GM20000 (cell line): ENCODE data around the gene EPHB6.

Source experiments
- DNase-seq: peaks from one replicate; pipeline ENCODE4 v3.0.0; 2012; ENCODE audit warnings: low spot score
- CTCF ChIP-seq: IDR thresholded peaks from 2 replicates; pipeline ENCODE4 v1.5.1; 2012; ENCODE audit warnings: mild to moderate bottlenecking, control low read depth; ENCODE audit errors: extremely low read depth, missing control alignments

EPHB6 gene

GRCh38 chr7:142875456-142875855, 20.6 kb downstream of the EPHB6 start:
- no peak for TF ChIP-seq CTCF

DNA sequence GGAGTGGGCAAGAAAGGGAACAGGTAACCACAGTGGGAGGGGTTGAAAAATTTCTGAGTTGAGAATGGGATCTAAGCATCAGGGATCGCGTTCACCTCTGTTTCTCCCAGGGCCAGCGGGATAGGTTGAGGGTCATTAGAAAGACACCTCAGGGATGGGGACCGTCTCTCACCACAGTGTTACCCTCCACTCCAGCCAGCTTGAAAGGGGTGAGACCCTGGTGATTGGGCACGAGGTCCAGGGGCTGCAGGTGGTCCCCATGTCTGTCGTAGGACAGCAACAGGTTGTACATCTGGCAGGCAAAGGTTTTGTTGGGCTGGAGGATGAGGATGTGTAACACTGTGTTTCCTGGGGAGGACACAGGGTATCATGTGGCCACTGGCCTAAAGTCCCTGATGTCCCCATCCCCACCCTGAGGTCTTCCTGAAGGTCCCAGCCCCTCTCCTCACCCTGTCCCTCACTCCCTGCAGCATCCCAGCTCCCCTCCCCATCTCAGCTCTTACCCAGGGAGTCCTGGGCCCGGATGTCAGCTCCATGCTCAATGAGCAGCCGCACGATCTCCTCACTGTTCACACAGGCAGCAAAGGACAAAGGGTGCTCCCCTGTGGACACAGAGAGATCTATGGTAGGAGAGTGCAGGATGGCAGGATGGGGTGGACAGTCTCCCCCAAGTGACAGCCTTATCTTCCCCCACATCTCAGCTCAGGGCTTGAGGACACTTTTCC, 21.5 kb downstream of the EPHB6 start:
- TF ChIP-seq CTCF: no peak
- no peak for DNase-seq

More at GRCh38 chr7:142875456-142875855, 20.6 kb downstream of the EPHB6 start:
- no peak for DNase-seq

- DNase-seq: no peak
Observed at GRCh38 chr7:142876991-142877910, 22.4 kb downstream of the EPHB6 start.

GRCh38 chr7:142878315-142878714, 23.4 kb downstream of the EPHB6 start:
- no peak for DNase-seq
- TF ChIP-seq CTCF: no peak

More at GRCh38 chr7:142876991-142877910, 22.4 kb downstream of the EPHB6 start:
- TF ChIP-seq CTCF: no peak

GRCh38 chr7:142879060-142879459, 24.2 kb downstream of the EPHB6 start:
- no peak for DNase-seq
- TF ChIP-seq CTCF: no peak

GRCh38 chr7:142880876-142881505, 26.1 kb downstream of the EPHB6 start:
- peak; percentile 67 for TF ChIP-seq CTCF
- DNase-seq: peak; percentile 74
